Neural cell (in vitro differentiated cells): ENCODE data around the gene IKZF4. TPM values are rescaled to one million over a fixed set of nuclear protein-coding genes. Genes with fewer than 3 reads are reported as not detected.

Experiments used
- H2AFZ ChIP-seq: fragments of 200-600, 300-800 bp; sonication (generic), shearing (Covaris generic); 2 replicates; pipeline ENCODE4 v1.6.0; 2014; ENCODE audit warnings: low read depth, mild to moderate bottlenecking, antibody characterized with exemption, low read length, moderate library complexity
- H3F3A ChIP-seq: fragments of 200-600 bp; shearing (Covaris generic); 2 replicates; pipeline ENCODE4 v1.6.1; 2016; ENCODE audit warnings: mild to moderate bottlenecking, moderate library complexity, mixed read lengths, antibody characterized with exemption, low read length; ENCODE audit not compliant: insufficient read depth, poor library complexity, severe bottlenecking
- H3K27ac ChIP-seq: fragments of 200-600, 300-800 bp; sonication (generic), shearing (Covaris generic); 2 replicates; pipeline ENCODE4 v1.5.1; 2014; ENCODE audit warnings: mild to moderate bottlenecking, low read length, moderate library complexity
- H3K27me3 ChIP-seq: fragments of 300-800, 200-600 bp; sonication (generic), shearing (Covaris generic); 2 replicates; pipeline ENCODE4 v1.6.0; 2014; ENCODE audit warnings: mild to moderate bottlenecking, low read depth, low read length, moderate library complexity; ENCODE audit not compliant: insufficient read depth
- H3K36me3 ChIP-seq: fragments of 300-800, 200-600 bp; sonication (generic), shearing (Covaris generic); 2 replicates; pipeline ENCODE4 v1.5.1; 2014; ENCODE audit warnings: mild to moderate bottlenecking, antibody characterized with exemption, low read length, moderate library complexity; ENCODE audit not compliant: insufficient read depth
- H3K4me2 ChIP-seq: fragments of 300-800, 200-600 bp; sonication (generic), shearing (Covaris generic); 2 replicates; pipeline ENCODE4 v1.6.0; 2014; ENCODE audit warnings: mild to moderate bottlenecking, low read length
- H3K4me3 ChIP-seq: fragments of 300-800, 200-600 bp; sonication (generic), shearing (Covaris generic); 2 replicates; pipeline ENCODE4 v1.5.1; 2014; ENCODE audit warnings: mild to moderate bottlenecking, low read length, moderate library complexity
- H3K79me2 ChIP-seq: fragments of 200-600 bp; shearing (Covaris generic); replicated peaks from 2 replicates; pipeline ENCODE4 v1.6.0; 2014; ENCODE audit warnings: mild to moderate bottlenecking, low read length, moderate library complexity; ENCODE audit not compliant: insufficient read depth
- H3K9ac ChIP-seq: fragments of 300-800, 200-600 bp; sonication (generic), shearing (Covaris generic); 2 replicates; pipeline ENCODE4 v1.6.1; 2016; ENCODE audit warnings: mild to moderate bottlenecking, low read length, mixed read lengths
- H3K9me2 ChIP-seq: fragments of 200-600 bp; shearing (Covaris generic); 2 replicates; pipeline ENCODE4 v1.6.1; 2016; ENCODE audit warnings: mild to moderate bottlenecking, low read length, mixed read lengths; ENCODE audit not compliant: insufficient read depth
- H3K9me3 ChIP-seq: fragments of 200-600, 300-800 bp; sonication (generic), shearing (Covaris generic); 2 replicates; pipeline ENCODE4 v1.6.1; 2016; ENCODE audit warnings: mild to moderate bottlenecking, mixed run types, low read length, moderate library complexity, mixed read lengths
- H4K20me1 ChIP-seq: fragments of 200-600 bp; shearing (Covaris generic); 2 replicates; pipeline ENCODE4 v1.6.1; 2016; ENCODE audit warnings: mild to moderate bottlenecking, mixed run types; ENCODE audit not compliant: insufficient read depth
- EP300 ChIP-seq: fragments of 450-650 bp; conservative IDR thresholded peaks from 2 replicates; pipeline ENCODE4 v1.6.1; 2014; ENCODE audit warnings: antibody characterized with exemption, mild to moderate bottlenecking, moderate library complexity; ENCODE audit not compliant: poor library complexity, severe bottlenecking
- EZH2 ChIP-seq: fragments of 200-600, 300-800 bp; shearing (Covaris generic), sonication (generic); IDR thresholded peaks from 2 replicates; pipeline ENCODE4 v1.6.1; 2014; ENCODE audit warnings: antibody characterized with exemption, low read length, borderline replicate concordance, mild to moderate bottlenecking; ENCODE audit not compliant: insufficient read depth, poor library complexity, severe bottlenecking
- MXI1 ChIP-seq: fragments of 450-650 bp; conservative IDR thresholded peaks from 2 replicates; pipeline ENCODE4 v1.6.1; 2014; ENCODE audit warnings: antibody characterized with exemption, mild to moderate bottlenecking; ENCODE audit not compliant: poor library complexity, severe bottlenecking
- POLR2AphosphoS5 ChIP-seq: IDR thresholded peaks from 2 replicates; pipeline ENCODE4 v1.6.1; 2012
- RAD21 ChIP-seq: fragments of 450-650 bp; conservative IDR thresholded peaks from 2 replicates; pipeline ENCODE4 v1.6.1; 2014; ENCODE audit warnings: antibody characterized with exemption, mild to moderate bottlenecking, moderate library complexity
- SMC3 ChIP-seq: fragments of 450-650 bp; conservative IDR thresholded peaks from 2 replicates; pipeline ENCODE4 v1.6.1; 2014; ENCODE audit warnings: antibody characterized with exemption, mild to moderate bottlenecking, moderate library complexity; ENCODE audit not compliant: poor library complexity
- TAF1 ChIP-seq: IDR thresholded peaks from 2 replicates; pipeline ENCODE4 v1.6.1; 2012; ENCODE audit warnings: low read depth
- polyA plus RNA-seq: library from polyadenylated mRNA; depleted of rRNA; stranded (reverse); fragments of >200 nt; gene quantifications from 2 replicates; pipeline ENCODE4 v1.2.3, GENCODE V29; 2014
- TF ChIP-seq, protein P1 (sequence below): fragments of 450-650 bp; IDR thresholded peaks from 2 replicates; pipeline ENCODE4 v1.5.1; 2014; ENCODE audit warnings: antibody characterized with exemption, mild to moderate bottlenecking, moderate library complexity; ENCODE audit not compliant: poor library complexity, severe bottlenecking
- TF ChIP-seq, protein P2 (sequence below): IDR thresholded peaks from 2 replicates; pipeline ENCODE4 v1.6.1; 2012; ENCODE audit warnings: borderline replicate concordance

Gene IKZF4
- polyA plus RNA-seq, 1 donor from 2014 or later: 4.8 TPM

DNA sequence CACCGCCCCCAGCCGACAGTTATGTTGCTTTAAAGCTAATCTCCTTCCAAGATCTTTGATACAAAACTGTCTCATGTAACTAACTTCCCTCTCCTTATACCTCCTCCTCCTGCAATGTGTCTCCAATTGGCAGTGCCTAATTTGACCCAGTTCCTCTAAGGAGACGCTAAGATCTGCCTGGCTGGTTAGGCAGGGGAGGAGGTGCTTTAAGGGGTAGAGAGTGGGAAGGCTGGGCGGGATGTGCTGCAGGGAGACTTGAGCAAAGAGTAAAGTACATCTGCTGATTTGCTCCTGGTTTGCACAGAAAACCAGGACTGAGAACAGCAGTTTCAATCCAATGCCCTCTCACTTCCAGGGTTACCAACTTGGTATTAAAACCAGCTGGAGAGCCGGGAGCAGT, 7.4 kb upstream of the IKZF4 start:
- H3K9me2 ChIP-seq: no peaks in the 10 kb centered on the region
- no peak overlapping the region for H3K27ac ChIP-seq
- no peaks in the 10 kb centered on the region for H3K9me3 ChIP-seq
- no peaks in the 10 kb centered on the region for H4K20me1 ChIP-seq
- H3K36me3 ChIP-seq: no peaks in the 10 kb centered on the region
- no peak overlapping the region for H3K9ac ChIP-seq
- H3K27me3 ChIP-seq: no peaks in the 10 kb centered on the region
- H3K79me2 ChIP-seq: peaks cover 9% of the 10 kb centered on the region
- no peak overlapping the region for H3K4me2 ChIP-seq
- H2AFZ ChIP-seq: no peak overlapping the region
- TF ChIP-seq MXI1: no peak
- no peak for TF ChIP-seq EZH2
- TF ChIP-seq SMC3: no peak
- no peak for TF ChIP-seq EP300
- TF ChIP-seq TAF1: no peak
- TF ChIP-seq, protein P1, sequence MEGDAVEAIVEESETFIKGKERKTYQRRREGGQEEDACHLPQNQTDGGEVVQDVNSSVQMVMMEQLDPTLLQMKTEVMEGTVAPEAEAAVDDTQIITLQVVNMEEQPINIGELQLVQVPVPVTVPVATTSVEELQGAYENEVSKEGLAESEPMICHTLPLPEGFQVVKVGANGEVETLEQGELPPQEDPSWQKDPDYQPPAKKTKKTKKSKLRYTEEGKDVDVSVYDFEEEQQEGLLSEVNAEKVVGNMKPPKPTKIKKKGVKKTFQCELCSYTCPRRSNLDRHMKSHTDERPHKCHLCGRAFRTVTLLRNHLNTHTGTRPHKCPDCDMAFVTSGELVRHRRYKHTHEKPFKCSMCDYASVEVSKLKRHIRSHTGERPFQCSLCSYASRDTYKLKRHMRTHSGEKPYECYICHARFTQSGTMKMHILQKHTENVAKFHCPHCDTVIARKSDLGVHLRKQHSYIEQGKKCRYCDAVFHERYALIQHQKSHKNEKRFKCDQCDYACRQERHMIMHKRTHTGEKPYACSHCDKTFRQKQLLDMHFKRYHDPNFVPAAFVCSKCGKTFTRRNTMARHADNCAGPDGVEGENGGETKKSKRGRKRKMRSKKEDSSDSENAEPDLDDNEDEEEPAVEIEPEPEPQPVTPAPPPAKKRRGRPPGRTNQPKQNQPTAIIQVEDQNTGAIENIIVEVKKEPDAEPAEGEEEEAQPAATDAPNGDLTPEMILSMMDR: no peak
- TF ChIP-seq, protein P2, sequence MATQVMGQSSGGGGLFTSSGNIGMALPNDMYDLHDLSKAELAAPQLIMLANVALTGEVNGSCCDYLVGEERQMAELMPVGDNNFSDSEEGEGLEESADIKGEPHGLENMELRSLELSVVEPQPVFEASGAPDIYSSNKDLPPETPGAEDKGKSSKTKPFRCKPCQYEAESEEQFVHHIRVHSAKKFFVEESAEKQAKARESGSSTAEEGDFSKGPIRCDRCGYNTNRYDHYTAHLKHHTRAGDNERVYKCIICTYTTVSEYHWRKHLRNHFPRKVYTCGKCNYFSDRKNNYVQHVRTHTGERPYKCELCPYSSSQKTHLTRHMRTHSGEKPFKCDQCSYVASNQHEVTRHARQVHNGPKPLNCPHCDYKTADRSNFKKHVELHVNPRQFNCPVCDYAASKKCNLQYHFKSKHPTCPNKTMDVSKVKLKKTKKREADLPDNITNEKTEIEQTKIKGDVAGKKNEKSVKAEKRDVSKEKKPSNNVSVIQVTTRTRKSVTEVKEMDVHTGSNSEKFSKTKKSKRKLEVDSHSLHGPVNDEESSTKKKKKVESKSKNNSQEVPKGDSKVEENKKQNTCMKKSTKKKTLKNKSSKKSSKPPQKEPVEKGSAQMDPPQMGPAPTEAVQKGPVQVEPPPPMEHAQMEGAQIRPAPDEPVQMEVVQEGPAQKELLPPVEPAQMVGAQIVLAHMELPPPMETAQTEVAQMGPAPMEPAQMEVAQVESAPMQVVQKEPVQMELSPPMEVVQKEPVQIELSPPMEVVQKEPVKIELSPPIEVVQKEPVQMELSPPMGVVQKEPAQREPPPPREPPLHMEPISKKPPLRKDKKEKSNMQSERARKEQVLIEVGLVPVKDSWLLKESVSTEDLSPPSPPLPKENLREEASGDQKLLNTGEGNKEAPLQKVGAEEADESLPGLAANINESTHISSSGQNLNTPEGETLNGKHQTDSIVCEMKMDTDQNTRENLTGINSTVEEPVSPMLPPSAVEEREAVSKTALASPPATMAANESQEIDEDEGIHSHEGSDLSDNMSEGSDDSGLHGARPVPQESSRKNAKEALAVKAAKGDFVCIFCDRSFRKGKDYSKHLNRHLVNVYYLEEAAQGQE: no peak
- no peak for TF ChIP-seq RAD21
- TF ChIP-seq POLR2AphosphoS5: no peak
- H3F3A ChIP-seq: no peaks in the 10 kb centered on the region
- no peak overlapping the region for H3K4me3 ChIP-seq

DNA sequence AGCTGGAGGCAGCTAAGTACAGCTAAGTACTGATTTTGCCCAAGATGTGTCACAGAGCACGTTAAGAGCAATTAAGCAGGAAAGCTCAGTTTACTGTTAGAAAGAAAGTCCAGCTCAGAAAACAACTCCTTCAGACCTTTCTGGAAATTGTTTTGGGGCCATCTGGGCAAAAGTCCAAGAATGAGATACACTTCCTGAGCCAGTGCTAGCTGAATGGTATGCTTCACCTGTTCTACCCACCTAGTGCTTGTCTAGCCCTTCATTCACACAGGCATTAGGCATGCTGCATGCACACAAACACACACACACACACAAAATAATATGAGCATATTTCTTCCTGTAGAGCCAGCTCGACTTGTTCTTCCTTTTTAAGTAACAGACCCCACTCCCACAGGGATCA, 6.6 kb upstream of the IKZF4 start:
- no peaks in the 10 kb centered on the region for H3F3A ChIP-seq
- no peak overlapping the region for H2AFZ ChIP-seq
- no peak overlapping the region for H3K27ac ChIP-seq
- H3K9me2 ChIP-seq: no peaks in the 10 kb centered on the region
- no peaks in the 10 kb centered on the region for H3K9me3 ChIP-seq
- H3K4me3 ChIP-seq: no peak overlapping the region
- H3K36me3 ChIP-seq: no peaks in the 10 kb centered on the region
- H4K20me1 ChIP-seq: no peaks in the 10 kb centered on the region
- H3K4me2 ChIP-seq: no peak overlapping the region
- TF ChIP-seq, protein P2: no peak
- TF ChIP-seq, protein P1: no peak
- TF ChIP-seq RAD21 (no peak), POLR2AphosphoS5 (no peak), EZH2 (no peak), TAF1 (no peak), EP300 (no peak), MXI1 (no peak), SMC3 (no peak)
- H3K9ac ChIP-seq: no peak overlapping the region
- H3K27me3 ChIP-seq: no peaks in the 10 kb centered on the region
- peaks cover 12% of the 10 kb centered on the region for H3K79me2 ChIP-seq
